Inferior parietal cortex (tissue), 1 donor: ENCODE results near the gene C20orf202.

Experiments used
- DNase-seq: peaks from one replicate; pipeline ENCODE4 v3.0.0-alpha.2; 2016; ENCODE audit errors: extremely low spot score

Gene C20orf202

DNA sequence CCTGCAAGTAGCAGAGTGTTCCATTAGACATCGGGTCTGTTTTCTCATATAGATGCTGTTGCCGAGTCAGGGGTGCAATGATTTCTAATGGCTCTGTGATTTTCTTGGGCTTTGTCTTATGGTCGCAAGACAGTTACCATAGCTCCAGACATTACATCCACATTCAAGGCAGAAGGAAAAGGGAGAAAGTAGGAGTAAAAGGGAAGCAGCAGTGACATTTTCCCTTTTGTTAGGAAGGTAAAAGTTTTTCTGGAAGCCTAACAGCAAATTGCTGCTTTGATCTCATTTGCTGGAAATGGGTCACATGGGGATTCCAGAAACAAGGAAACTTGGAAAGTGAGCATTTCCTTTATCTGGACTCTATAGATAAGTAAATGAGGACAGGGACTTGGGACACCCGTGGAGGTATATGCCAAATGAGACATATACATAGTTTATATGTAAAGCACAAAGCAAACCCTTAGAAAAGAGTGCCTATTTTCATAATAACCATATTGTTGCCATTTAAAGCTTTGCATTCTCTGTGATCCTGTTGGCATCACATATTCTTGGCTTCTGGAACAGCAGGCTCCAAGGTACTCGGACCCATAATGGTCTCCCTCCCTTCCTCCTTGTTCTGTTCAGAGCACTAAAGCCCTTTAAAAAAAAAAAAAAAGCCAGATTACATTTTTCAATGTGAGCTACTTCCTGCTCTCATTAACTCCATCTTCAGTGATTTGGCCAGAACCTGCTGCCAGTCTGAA lies at the start of gene C20orf202:
Gene C20orf202 (plus strand): TSS at position 693 of the 743 bp plus-strand sequence. CDS start 132 bp downstream, outside the sequence.
- DNase-seq = no peak

DNA sequence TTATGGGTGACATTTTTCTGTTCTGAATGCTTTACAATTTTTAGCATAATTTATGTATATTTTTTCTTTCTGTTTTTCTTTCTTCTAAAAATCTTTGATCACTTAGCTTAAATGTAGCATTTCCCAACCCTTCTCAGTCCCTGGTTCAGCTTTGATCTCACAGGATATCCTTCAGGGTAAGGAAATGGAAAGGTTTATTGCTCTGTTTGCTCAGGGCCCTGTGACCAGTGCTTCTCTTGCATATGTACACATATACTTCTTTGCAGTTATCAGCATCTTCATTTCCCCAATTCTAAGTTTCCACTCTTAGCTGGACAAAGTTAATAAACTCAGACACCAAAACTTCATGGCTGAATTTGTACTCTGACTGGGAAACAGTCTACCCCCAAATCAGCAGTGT lies 49.0 kb upstream of the C20orf202 start:
- no peak for DNase-seq

GRCh38 chr20:1154691-1155090 lies 48.6 kb upstream of the C20orf202 start:
- no peak for DNase-seq

DNA sequence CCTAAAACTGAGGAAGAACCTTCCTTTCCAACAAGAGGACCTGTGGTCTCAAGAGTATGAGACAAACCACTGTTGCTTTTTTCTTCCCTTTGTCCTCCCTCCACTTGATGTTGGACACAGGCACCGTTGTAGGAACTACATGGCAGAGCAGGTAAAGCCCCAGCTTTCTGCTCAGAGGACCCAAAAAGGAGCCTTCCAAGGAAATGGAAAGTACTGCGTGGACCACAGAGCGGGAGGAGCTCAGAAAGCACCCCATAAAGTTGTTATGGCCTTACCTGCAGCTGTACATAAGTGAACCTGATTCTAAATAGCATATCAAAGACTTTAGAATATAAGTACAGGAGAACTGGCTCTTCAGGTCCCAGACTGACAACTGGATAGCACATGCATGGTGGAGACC lies 47.9 kb upstream of the C20orf202 start:
- no peak for DNase-seq

DNA sequence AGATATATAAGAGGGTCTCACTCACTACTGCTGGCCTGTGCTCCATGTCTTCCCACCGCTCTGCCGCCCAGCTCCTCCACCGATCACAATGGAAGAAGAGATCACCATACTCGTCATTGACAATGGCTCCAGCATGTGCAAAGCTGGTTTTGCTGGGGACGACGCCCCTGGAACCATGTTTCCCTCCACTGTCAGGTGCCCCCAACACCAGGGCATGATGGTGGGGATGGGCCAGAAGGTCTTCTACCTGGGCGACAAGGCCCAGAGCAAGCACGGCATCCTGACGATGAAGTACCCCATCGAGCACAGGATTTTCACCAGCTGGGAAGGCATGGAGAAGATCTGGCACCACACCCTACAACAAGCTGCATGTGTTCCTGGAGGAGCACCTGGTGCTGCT lies 42.8 kb upstream of the C20orf202 start:
- no peak for DNase-seq

DNA sequence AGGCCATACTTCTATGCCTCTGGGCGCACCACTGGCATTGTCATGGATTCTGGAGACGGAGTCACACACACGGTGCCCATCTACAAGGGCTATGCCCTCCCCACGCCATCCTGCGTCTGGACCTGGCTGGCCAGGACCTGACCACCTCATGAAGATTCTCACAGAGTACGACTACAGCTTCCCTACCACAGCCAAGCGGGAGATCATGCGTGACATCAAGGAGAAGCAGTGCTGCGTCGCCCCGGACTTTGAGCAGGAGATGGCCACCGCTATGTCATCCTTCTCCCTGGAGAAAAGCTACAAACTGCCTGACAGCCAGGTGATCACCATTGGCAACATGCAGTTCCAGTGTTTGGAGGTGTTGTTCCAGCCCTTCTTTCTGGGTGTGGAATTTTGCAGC lies 42.3 kb upstream of the C20orf202 start:
- no peak for DNase-seq

- no peak for DNase-seq
Measured at GRCh38 chr20:1163105-1163504, 40.1 kb upstream of the C20orf202 start.

- DNase-seq = no peak
Measured at GRCh38 chr20:1163653-1164052, 39.6 kb upstream of the C20orf202 start.

DNA sequence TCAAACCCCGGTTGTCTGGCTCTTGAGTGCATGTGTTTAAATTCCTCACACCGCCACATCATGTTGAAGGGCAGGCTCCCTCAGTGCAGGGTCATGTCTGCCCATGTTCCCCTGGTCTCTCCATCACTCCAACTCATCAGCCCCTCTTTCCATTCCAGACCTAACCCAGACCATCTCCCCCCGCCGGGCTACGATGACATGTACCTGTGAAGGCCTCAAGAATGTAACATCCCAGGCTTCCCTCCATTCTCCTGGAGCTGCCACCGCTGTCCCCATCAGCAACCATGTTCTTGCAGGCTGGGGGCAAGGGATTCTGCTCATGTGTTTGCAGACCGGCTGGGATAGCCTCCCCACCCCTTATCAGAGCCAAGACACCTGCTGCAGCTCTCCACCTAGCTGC lies 38.4 kb upstream of the C20orf202 start:
- no peak for DNase-seq

DNA sequence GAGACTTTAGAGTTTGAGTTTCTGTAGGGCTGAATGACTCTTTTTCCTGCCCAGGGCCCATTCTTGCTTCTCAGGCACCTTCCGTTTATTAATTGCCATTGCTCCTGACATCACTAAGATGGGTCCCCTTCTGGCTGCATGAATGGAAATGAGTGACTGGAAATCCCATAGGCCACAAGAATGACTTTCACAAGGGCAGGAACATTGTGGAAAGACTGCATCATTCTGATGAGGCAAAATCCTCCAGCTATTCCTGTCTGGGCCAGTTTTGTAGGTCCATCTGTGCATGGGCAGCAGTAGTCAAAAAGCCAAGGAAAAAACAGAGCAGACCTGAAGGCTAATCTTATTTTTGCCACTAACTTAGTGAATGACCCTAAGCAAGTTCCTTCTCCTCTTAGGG lies 37.7 kb upstream of the C20orf202 start:
- no peak for DNase-seq

DNA sequence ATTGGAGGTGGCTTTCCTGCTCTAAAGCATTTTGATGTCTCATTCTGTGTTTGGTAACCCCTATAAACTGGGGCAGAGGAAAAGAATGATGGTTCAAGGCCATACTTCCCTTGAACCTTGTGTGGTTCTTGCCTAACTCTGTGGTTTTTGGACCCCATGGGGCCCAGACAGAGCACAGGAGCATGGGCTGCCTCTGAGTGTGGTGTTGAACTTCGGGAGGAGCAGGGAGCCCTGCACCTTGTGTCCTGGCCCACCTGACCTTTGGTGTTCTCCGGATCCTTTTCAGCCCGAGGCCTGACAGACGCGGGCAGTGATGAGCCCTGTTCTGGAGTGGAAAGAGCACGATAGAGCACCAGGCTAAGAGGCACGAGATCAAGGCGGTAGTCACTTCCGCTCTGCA lies 37.3 kb upstream of the C20orf202 start:
- no peak for DNase-seq

- no peak for DNase-seq
Measured at GRCh38 chr20:1166948-1167720, 36.1 kb upstream of the C20orf202 start.

- no peak for DNase-seq
Measured at GRCh38 chr20:1169224-1169623, 34.0 kb upstream of the C20orf202 start.

- no peak for DNase-seq
Measured at GRCh38 chr20:1171461-1172093, 31.7 kb upstream of the C20orf202 start.

DNA sequence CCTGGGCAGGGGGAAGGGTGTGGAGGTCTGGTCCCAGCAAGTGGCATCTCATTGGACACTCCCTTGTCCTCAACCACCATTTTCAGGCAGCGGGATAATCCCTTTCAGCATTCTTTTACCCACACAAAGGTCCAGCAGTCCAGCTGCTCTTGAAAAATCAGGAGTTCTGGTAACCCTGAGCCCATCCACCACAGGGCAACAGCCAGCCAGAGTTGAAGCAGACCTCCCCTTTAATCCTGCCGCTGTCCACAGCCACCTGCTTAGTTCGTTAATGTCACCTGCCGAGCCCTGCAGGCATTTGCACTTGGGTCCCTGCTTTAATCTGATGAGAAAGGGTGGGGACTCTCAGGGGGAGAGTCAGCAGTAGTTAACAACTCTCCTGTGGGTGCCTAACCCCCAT lies 29.6 kb upstream of the C20orf202 start:
- no peak for DNase-seq

DNA sequence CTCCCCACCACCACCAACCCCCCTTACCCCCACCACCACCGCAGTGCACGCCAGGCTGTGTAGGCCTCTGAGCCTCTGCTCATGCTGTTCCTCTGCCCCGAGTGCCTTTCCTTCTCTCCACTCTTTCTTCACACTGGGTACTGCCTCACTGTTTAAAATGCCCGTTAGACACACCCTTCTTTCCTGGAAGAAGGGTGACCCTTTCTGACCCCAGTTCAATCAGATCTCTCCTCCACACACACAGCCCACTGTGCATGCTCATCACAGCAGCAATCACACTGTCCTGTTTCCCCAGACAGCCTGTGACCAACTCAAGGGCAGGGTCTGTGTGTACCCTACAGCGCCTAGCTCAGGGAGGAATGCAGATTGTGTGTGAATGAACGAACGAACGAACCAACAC lies 28.5 kb upstream of the C20orf202 start:
- DNase-seq = no peak

GRCh38 chr20:1177680-1178079 lies 25.6 kb upstream of the C20orf202 start:
- DNase-seq = no peak

DNA sequence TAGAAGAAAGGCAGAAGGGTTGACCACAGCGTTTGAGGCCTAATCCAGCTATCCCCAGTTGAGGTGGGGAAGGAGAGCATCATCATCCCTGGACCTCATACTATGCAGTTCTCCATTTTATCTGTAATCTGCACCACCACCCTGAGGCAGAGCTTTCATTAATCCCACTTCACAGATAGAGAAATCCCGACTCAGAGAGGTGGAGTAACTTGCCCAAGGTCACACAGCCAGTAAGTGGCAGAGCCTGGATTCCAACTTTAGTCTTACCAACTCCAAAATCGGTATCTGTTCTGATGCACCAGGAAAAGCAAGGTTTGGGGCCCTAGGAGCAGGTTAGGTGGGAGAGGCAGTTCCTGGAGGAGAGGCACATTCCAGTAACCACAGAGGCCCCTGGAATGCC lies 25.2 kb upstream of the C20orf202 start:
- DNase-seq = no peak

GRCh38 chr20:1178623-1179022 lies 24.6 kb upstream of the C20orf202 start:
- no peak for DNase-seq

- DNase-seq = no peak
Measured at GRCh38 chr20:1180949-1181348, 22.3 kb upstream of the C20orf202 start.

DNA sequence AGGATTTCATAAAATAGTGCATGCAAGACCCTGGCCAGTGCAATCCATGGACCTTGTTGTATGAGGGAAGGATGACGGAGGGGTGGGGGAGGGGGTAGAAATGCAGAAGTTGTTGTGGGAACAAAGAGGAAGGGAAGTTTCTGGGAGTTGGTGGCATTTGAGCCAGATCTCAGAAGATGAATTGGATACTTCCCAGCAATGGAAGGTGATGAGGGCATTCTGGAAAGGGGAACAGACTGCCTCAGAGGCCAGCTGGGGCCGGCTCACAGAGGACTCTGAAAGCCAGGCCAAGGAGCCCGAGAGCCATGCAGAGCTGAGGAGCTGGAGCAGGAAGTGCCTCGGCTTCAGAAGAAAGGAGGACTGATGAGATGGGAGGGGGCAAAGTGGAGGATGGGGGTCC lies 21.1 kb upstream of the C20orf202 start:
- DNase-seq = no peak

DNA sequence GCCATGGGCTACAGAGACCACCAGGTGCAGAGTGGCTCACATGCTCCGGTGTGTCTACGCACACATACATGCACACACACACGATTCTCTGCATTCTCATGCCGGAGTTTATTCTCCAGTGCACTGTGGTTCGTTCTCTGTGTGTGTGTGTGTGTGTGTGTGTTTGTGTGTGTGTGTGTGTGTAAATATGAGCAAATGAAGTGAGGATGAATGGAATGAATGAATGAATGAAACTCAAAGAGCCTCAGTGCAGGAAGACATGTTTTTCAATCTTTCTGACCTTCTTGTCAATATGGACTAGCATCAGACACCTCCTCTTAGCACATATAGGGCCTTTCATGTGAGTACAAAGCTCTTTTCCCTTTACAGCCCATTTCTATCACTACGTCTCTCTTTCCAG lies 20.1 kb upstream of the C20orf202 start:
- DNase-seq = no peak

GRCh38 chr20:1184260-1184637 lies 19.0 kb upstream of the C20orf202 start:
- DNase-seq = no peak
